Tibial nerve (tissue), 4 donors: ENCODE data around the gene NCK2. TPM values are rescaled to one million over a fixed set of nuclear protein-coding genes. Genes with fewer than 3 reads are reported as not detected.

Experiments used
- DNase-seq, 2 donors: peaks; one replicate each; pipeline ENCODE4 v3.0.0-alpha.2; 2019; ENCODE audit warnings: low spot score in 2 of 2
- H3K27ac ChIP-seq, 4 donors: fragments of 200-600 bp; sonication (generic) in 3 of 4; one replicate each; pipeline ENCODE4 v1.5.1; 2017 to 2019; ENCODE audit warnings: mild to moderate bottlenecking in 1 of 4
- H3K27me3 ChIP-seq, 2 donors: fragments of 200-600 bp; sonication (generic) in 1 of 2; one replicate each; pipeline versions ENCODE4 v1.5.1 to v1.6.0; 2017 to 2019
- H3K36me3 ChIP-seq, 3 donors: fragments of 200-600 bp; sonication (generic); one replicate each; pipeline ENCODE4 v1.5.1; 2018 to 2019
- H3K4me1 ChIP-seq, 4 donors: fragments of 200-600 bp; sonication (generic) in 3 of 4; one replicate each; pipeline ENCODE4 v1.5.1; 2017 to 2019
- H3K4me3 ChIP-seq, 4 donors: fragments of 200-600 bp; sonication (generic) in 3 of 4; one replicate each; pipeline ENCODE4 v1.5.1; 2017 to 2019; ENCODE audit warnings: mild to moderate bottlenecking in 1 of 4, moderate library complexity in 1 of 4
- H3K9me3 ChIP-seq, 4 donors: fragments of 200-600 bp; sonication (generic) in 3 of 4; one replicate each; pipeline ENCODE4 v1.5.1; 2017 to 2019
- EP300 ChIP-seq, 2 donors: sonication (generic); formaldehyde crosslinking; IDR thresholded peaks; one replicate each; pipeline ENCODE4 v1.6.1; 2017; ENCODE audit warnings: antibody characterized with exemption in 2 of 2, mild to moderate bottlenecking in 1 of 2
- POLR2A ChIP-seq, 2 donors: fragments of 450-650 bp; IDR thresholded peaks; one replicate each; pipeline ENCODE4 v1.6.1; 2017; ENCODE audit warnings: antibody characterized with exemption in 2 of 2, mild to moderate bottlenecking in 2 of 2, moderate library complexity in 2 of 2
- WGBS, 2 donors: methylation state at CpG; one replicate each; pipeline ENCODE4 v1.1.5; 2018; 5-methylcytosine and 5-hydroxymethylcytosine counted together
- total RNA-seq, 4 donors: library from RNA; depleted of rRNA; stranded (reverse); fragments of >200 nt; gene quantifications; one replicate each; pipeline ENCODE4 v1.1.0, GENCODE V29; 2016
- TF ChIP-seq, protein P1 (sequence below), 5 experiments: fragments of 200-600 bp in 3 of 5; fragments of 450-650 bp in 2 of 5; sonication (generic) in 3 of 5; IDR thresholded peaks; one replicate each; pipeline ENCODE4 v1.5.1; 2016 to 2019; ENCODE audit warnings: antibody characterized with exemption in 5 of 5, mild to moderate bottlenecking in 3 of 5, moderate library complexity in 2 of 5

NCK2 gene
- total RNA-seq, 4 donors from 2014 or later = 22.6 to 35.9 (median 28.1) TPM

DNA sequence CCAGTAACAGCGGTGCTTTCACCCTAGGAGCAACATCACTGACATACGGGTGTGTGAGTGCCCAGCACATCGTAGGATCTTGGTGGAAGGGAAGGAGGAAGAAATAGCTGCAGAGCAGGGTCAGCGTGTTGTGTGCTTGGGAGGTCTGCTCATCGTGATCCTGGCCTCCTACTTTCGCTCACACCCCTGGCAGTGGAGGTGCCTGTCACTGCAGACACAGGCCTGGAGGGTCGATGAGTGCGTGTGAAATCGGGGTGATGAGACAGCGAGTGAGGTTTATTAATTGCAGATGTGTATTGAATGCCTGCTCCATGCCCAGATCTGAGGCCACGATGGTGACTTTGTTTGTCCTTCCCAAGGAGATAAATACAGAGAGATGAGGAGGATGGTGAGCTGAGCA, 126.1 kb downstream of the NCK2 start:
- H3K4me3 ChIP-seq = no peak overlapping the region
- TF ChIP-seq, protein P1, sequence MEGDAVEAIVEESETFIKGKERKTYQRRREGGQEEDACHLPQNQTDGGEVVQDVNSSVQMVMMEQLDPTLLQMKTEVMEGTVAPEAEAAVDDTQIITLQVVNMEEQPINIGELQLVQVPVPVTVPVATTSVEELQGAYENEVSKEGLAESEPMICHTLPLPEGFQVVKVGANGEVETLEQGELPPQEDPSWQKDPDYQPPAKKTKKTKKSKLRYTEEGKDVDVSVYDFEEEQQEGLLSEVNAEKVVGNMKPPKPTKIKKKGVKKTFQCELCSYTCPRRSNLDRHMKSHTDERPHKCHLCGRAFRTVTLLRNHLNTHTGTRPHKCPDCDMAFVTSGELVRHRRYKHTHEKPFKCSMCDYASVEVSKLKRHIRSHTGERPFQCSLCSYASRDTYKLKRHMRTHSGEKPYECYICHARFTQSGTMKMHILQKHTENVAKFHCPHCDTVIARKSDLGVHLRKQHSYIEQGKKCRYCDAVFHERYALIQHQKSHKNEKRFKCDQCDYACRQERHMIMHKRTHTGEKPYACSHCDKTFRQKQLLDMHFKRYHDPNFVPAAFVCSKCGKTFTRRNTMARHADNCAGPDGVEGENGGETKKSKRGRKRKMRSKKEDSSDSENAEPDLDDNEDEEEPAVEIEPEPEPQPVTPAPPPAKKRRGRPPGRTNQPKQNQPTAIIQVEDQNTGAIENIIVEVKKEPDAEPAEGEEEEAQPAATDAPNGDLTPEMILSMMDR (IDR thresholded peaks at IDR 0.05) = no peak
- TF ChIP-seq POLR2A (IDR thresholded peaks at IDR 0.05) = no peak
- no peak for TF ChIP-seq EP300 (IDR thresholded peaks at IDR 0.05)
- no peaks in the 10 kb centered on the region for H3K36me3 ChIP-seq
- no peaks in the 10 kb centered on the region for H3K27me3 ChIP-seq
- 84 to 91% methylated on average over 11 of the region's 11 CpGs for WGBS, 2 donors
- H3K9me3 ChIP-seq = no peaks in the 10 kb centered on the region
- H3K4me1 ChIP-seq = peaks cover 0 to 39% (median 17%) of the 10 kb centered on the region in 4 donors
- H3K27ac ChIP-seq = no peak overlapping the region
- no peak for DNase-seq

DNA sequence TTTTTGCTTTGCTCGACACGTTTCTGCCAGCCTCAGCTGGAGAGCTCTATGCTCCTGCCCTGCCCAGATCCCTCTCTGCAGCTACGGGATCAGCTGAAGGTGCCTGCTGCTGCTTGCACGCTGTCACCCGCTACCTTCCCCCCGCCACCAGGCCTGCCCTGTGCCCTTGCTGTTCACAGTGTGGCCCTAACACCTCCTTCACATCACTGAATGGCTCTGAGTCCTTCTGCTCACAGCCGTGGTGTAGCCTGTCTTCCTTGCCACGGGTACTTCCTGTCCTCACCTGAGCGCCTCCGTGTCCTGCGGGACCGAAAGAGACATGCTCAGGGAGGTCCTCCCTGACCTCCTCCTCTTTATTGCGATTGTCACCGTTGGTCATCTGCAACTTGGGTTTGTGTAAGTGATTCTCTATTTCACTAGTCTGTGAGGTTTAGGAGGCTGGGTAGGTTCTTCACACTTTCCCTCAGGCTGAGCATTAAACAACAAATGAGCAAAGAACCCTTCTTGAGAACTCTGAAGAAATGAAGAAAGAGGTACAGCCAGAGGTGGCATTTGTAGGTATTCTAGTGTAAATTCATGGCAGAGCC, 127.5 kb downstream of the NCK2 start:
- Histone ChIP-seq H3K9me3 (no peaks in the 10 kb centered on the region), H3K4me1 (peaks cover 0 to 27% (median 13%) of the 10 kb centered on the region in 4 donors), H3K27ac (no peak overlapping the region), H3K27me3 (no peaks in the 10 kb centered on the region), H3K4me3 (no peak overlapping the region), H3K36me3 (no peaks in the 10 kb centered on the region)
- TF ChIP-seq, protein P1 (IDR thresholded peaks at IDR 0.05) = no peak
- 87 to 90% methylated on average over 14 of the region's 14 CpGs for WGBS, 2 donors
- DNase-seq = no peak

DNA sequence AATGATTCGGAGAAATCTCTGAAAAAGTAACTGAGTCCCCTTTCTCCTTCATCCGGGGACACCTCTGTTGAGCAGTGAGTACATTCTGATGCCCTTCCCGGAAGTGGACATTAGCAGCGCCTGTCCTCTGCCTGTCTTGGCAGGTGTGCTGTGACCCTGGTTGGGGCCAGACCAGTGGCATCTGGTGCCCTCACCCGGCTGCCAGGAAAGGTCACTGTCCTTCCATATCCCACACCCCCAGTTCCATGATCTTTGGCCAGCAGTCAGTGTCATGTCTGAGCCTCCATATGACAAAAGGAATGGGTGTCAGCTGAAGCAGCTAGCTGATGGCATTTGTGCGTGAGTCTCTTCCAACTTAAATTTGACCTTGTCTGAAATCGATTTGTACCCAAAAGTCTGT, 128.1 kb downstream of the NCK2 start:
- 94 to 95% methylated on average over 7 of the region's 7 CpGs for WGBS, 2 donors
- no peak for DNase-seq
- no peaks in the 10 kb centered on the region for H3K27me3 ChIP-seq

DNA sequence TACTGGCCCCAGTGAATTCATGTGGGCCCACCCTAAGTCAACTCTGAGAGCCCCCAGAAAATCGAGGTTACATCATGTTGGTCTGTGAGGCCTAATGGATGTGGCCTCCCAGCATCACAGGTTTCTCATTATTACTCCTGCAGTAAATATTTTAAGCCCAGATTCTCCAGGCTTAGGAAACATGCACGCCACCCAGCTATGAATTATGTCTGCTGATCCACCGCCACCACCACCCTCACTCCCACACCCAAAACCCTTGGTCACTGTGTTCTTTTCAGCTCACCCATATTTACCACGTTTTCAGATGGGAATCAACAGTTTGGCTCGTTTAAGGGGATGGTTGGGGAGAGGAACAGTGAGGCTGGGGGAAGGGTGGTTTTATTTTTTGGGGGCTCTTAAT, 128.6 kb downstream of the NCK2 start:
- H3K4me3 ChIP-seq = no peak overlapping the region
- no peaks in the 10 kb centered on the region for H3K36me3 ChIP-seq
- WGBS, 2 donors = 62 to 66% methylated on average over 5 of the region's 5 CpGs
- H3K9me3 ChIP-seq = no peaks in the 10 kb centered on the region
- peaks cover 0 to 23% (median 8%) of the 10 kb centered on the region in 4 donors for H3K4me1 ChIP-seq
- TF ChIP-seq EP300 (IDR thresholded peaks at IDR 0.05) (no peak), POLR2A (IDR thresholded peaks at IDR 0.05) (no peak)
- TF ChIP-seq, protein P1 (IDR thresholded peaks at IDR 0.05) = no peak
- H3K27ac ChIP-seq = peak overlapping the region in 2 of 4 donors; percentile 5 to 54
- no peaks in the 10 kb centered on the region for H3K27me3 ChIP-seq
- no peak for DNase-seq

More for the DNA sequence above, 128.1 kb downstream of the NCK2 start:
- H3K4me1 ChIP-seq = peaks cover 0 to 27% (median 10%) of the 10 kb centered on the region in 4 donors
- H3K27ac ChIP-seq = no peak overlapping the region
- TF ChIP-seq, protein P1 (IDR thresholded peaks at IDR 0.05) = no peak
- TF ChIP-seq POLR2A (IDR thresholded peaks at IDR 0.05) (no peak), EP300 (IDR thresholded peaks at IDR 0.05) (no peak)
- H3K4me3 ChIP-seq = no peak overlapping the region
- no peaks in the 10 kb centered on the region for H3K9me3 ChIP-seq
- H3K36me3 ChIP-seq = no peaks in the 10 kb centered on the region

DNA sequence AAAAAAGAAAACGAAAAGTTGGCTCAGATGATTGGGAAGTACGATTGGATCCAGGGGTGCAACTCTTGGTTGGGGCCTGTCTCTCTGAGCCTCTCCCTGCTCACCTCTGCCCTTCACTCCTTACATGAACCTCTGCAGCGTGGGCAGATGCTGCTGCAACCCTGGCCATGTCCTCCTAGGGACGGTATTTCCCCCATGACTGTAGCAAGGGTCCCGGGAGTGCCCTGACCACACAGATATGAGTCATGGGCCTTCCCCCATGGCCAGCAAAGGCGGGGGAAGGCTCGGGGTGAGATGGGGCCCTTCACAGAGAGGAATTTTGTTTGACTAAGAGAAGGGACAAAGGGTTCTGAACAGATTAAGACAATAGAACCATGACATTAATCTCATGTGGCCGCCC, 129.0 kb downstream of the NCK2 start:
- TF ChIP-seq, protein P1 (IDR thresholded peaks at IDR 0.05) = no peak
- TF ChIP-seq POLR2A (IDR thresholded peaks at IDR 0.05) (no peak), EP300 (IDR thresholded peaks at IDR 0.05) (no peak)
- H3K9me3 ChIP-seq = no peaks in the 10 kb centered on the region
- WGBS, 2 donors = 26 to 39% methylated on average over 8 of the region's 8 CpGs
- peaks cover 0 to 4% (median 0%) of the 10 kb centered on the region in 3 donors for H3K36me3 ChIP-seq
- no peak for DNase-seq
- peaks cover 0 to 23% (median 7%) of the 10 kb centered on the region in 4 donors for H3K4me1 ChIP-seq
- H3K27ac ChIP-seq = peak overlapping the region in 2 of 4 donors; percentile 5 to 54
- H3K27me3 ChIP-seq = no peaks in the 10 kb centered on the region
- H3K4me3 ChIP-seq = no peak overlapping the region
